Stimulated activated CD8-positive, alpha-beta memory T cell treated with anti-CD3 and anti-CD28 coated beads, Interleukin-12 subunit alpha, Interleukin-12 subunit beta, amount 100 ng/mL, for 24 hours (primary cell): ENCODE data around the gene CD300LD.
"Not testable (repeated sequence)": the region's sequence is repeated elsewhere in the genome, so short reads cannot be mapped to it uniquely, and the experiment has no call there.

Experiments used
- DNase-seq: peaks from one replicate; pipeline ENCODE4 v3.0.0-alpha.2; 2020; ENCODE audit errors: extremely low read depth

The CD300LD gene

GRCh38 chr17:74592087-74592990, at the start of gene CD300LD:
CD300LD (minus strand) TSS chr17:74592283; CDS start chr17:74592202, 81 bp downstream.
- DNase-seq = no peak

GRCh38 chr17:74641224-74641957, 49.3 kb upstream of the CD300LD start:
- DNase-seq = no peak

- no peak for DNase-seq
These were observed 47.6 kb upstream of the CD300LD start for GRCh38 chr17:74639704-74640151.

- DNase-seq = no peak
These were observed 45.8 kb upstream of the CD300LD start for GRCh38 chr17:74637926-74638325.

DNA sequence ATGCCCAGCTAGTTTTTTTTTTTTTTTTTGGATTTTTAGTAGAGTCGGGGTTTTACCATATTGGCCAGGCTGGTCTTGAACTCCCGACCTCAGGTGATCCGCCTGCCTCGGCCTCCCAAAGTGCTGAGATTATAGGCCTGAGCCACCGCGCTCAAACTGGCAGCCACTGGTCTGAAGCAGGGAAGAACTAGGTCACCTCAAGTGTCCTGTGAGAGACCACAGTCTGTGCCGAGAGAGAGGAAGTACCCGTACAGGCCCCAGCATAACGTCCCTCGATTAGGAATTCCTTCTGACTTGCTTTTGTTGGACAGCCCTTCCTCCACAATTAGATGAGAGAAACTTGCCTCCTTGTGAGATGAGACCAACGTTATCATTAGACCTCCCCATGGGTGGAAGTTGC, 45.2 kb upstream of the CD300LD start:
- no peak for DNase-seq

DNA sequence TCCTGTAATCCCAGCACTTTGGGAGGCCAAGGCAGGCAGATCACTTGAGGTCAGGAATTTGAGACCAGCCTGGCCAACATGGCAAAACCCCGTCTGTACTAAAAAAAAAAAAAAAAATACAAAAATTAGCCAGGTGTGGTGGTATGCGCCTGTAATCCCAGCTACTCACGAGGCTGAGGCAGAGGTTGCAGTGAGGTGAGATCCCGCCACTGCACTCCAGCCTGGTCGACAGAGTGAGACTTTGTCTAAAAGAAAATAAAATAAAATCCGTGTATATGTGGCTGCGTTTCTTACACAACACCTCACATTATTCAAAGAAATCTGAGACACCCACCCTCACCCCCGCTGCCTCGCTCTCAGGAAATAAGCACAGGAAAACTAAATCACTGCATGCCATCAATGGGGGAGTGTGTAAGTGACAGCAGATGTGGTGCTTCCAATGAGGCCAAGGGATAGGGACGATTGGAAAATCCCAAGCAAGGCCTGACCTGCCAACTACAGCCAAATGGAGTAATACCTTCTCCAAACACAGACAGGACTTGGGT, 44.5 kb upstream of the CD300LD start:
- not testable (repeated sequence) for DNase-seq

DNA sequence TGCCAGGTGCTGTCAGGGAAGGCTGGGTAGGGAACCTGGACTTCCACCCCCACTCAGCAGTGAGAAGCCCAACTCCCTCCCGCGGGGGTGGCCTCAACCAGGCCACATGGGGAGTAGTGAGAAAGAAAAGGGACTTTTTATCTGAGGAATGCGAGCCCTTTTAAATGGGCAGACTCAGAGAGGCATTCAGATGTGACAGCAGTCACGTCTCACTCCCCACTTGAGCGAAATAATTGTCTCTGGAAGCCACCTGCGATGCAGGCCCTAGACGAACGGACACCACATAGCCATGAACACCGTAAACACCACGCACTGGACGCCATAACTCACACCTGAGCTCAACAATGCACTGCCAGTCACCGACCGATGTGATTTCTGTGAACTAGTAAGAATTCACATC, 43.3 kb upstream of the CD300LD start:
- DNase-seq = no peak

GRCh38 chr17:74633326-74633725, 41.2 kb upstream of the CD300LD start:
- DNase-seq = no peak

- DNase-seq = no peak
These were observed 40.5 kb upstream of the CD300LD start for GRCh38 chr17:74632617-74633016.

DNA sequence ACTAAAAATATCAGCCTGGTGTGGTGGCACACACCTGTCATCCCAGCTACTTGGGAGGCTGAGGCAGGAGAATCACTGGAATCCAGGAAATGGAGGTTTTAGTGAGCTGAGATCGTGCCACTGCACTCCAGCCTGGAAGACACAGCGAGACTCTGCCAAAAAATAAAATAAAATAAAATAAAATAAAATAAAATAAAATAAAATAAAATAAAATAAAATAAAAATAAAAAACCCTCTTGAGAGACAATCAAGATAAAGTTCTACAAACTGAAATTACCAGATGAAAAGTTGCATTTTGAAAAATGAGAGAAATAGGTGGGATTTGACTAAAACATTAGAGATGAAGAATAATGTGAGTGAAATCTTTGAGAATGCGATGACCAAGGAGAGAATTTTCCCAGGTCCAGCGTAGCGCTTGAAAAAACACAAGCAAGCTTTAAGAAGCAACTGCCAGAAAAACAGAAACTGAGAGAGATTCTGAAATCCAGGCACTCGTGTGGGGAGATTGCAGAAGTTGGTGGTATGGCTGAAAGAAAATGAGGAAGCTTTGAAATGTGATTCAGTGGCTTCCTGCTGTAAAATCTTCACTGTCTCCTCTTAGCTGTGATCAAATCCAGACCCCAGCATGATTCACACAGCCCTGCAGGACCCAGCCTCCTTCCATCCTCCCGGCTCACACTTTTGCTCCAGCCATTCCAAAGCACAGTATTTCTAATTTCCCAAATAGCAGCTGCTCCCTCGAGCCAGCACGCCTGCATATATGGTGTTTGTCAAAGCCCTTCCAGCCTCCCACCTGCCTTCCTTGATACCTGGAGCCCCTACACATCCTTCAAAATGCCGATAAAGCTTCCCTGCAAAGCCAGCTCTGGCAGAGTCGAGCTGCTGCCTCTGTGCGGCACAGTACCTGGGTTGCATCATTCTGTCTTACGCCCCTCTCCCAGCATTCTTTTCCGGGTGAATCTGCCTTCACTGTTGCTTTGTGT, 39.7 kb upstream of the CD300LD start:
- no peak for DNase-seq

- not testable (repeated sequence) for DNase-seq
These were observed 38.2 kb upstream of the CD300LD start for GRCh38 chr17:74630251-74630650.

- DNase-seq = no peak
These were observed 33.6 kb upstream of the CD300LD start for GRCh38 chr17:74625661-74626060.

GRCh38 chr17:74624131-74624530, 32.0 kb upstream of the CD300LD start:
- DNase-seq = no peak

DNA sequence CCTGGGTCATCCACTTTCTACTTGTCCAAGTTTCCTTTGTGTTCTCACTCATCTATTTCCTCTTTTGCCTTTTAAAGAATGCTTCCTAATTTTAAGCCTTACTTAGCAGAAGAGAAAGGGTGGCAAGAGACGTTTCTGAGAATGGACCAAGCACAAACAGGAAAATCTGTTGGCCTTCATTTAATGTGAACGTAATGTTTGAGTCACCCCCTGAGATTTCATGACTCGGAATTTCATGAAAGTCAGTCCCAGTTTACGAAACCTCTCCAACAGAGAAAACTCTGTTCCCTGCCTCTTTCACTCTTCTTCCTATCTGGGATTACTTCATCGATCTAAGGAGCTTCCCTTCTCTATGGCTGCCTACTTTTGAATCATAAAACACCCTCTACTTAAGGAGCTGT, 31.6 kb upstream of the CD300LD start, which contains the start of gene CD300E:
TSS of gene CD300E (minus strand) at position 46 of the 401 bp plus-strand sequence. CDS start 117 bp downstream, outside the sequence.
- no peak for DNase-seq

- no peak for DNase-seq
These were observed 27.1 kb upstream of the CD300LD start for GRCh38 chr17:74619077-74619673.

GRCh38 chr17:74618451-74618850, 26.4 kb upstream of the CD300LD start:
- DNase-seq = no peak

DNA sequence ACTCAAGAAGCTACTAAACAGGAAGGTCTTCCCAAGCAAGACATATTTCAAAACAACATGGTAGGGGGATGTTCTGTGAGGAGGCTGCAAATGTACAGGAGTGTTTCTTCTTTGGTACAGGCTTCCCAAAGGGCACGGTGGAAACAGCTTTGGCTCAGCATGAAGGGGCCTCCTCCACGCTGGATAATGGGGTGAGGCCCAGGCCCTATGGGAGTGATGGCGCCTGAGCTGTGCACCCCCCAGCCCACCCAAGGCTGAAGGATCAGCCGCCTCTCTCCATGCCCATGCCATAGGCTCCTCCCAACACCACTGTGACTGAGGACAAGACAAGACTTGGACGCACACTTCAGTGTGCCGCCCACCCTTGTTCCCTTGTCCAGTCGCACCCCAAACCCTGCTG, 24.6 kb upstream of the CD300LD start:
- DNase-seq = no peak

DNA sequence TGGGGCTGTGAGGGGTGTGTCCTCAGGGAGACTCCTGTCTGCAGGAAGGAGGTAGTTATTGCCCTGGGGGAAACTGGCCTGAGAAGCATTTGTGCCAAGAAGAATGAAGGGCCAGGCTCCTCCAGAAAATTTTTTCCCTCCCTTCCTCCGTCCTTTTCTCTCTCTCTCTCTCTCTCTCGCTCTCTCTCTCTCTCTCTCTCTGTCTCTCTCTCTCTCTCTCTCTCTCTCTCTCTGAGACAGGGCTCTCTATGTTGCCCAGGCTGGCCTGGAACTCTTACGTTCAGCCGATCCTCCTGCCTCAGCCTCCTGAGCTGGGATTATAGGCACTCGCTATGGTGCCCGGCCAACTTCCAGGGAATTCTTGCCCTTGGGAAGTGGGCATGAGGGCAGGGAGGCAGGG, 20.0 kb upstream of the CD300LD start:
- DNase-seq = no peak

- DNase-seq = no peak
These were observed 18.0 kb upstream of the CD300LD start for GRCh38 chr17:74610108-74610507.

- no peak for DNase-seq
These were observed 16.4 kb upstream of the CD300LD start for GRCh38 chr17:74608511-74608910.

GRCh38 chr17:74607221-74607620, 15.1 kb upstream of the CD300LD start:
- DNase-seq = no peak
